ENCODE measurements around the gene RFPL3. TPM values are rescaled to one million over a fixed set of nuclear protein-coding genes. Genes with fewer than 3 reads are reported as not detected.

Gene RFPL3
- total and polyA plus RNA-seq, 2 donors (not counting 1 experiment from before 2014, with no cell fraction given) = not detected

- ATAC-seq (ENCODE audit: low read depth) (no peak), DNase-seq (no peak)
- Histone ChIP-seq H2AFZ (ENCODE audit: insufficient read depth, low read depth, low read length, poor library complexity, severe bottlenecking) (no peak overlapping the region), H4K20me1 (ENCODE audit: control insufficient read depth, insufficient read depth, low read length, poor library complexity, severe bottlenecking) (no peaks in the 10 kb centered on the region), H3K4me3 (ENCODE audit: control extremely low read depth in 1 of 5, extremely low read depth in 1 of 5, insufficient read depth in 1 of 5, low read depth in 2 of 5, low read length in 4 of 5) (no peak overlapping the region), H3K9ac (ENCODE audit: low read length) (no peak overlapping the region), H3K4me2 (replicated peaks; ENCODE audit: low read depth, low read length, poor library complexity, severe bottlenecking) (no peak overlapping the region), H3K4me1 (ENCODE audit: control insufficient read depth in 2 of 2, insufficient read depth in 2 of 2, low read length in 2 of 2) (no peaks in the 10 kb centered on the region), H3K27ac (ENCODE audit: low read length in 2 of 2) (no peak overlapping the region), H3K9me3 (ENCODE audit: control extremely low read depth in 1 of 3, control insufficient read depth in 2 of 3, insufficient read depth in 1 of 3, low read length in 2 of 3) (no peaks in the 10 kb centered on the region), H3K27me3 (replicated peaks in 1 of 4; ENCODE audit: control extremely low read depth in 1 of 4, control insufficient read depth in 3 of 4, insufficient read depth in 4 of 4, low read length in 3 of 4) (no peaks in the 10 kb centered on the region), H3K36me3 (replicated peaks in 1 of 2; ENCODE audit: control extremely low read depth in 1 of 2, control insufficient read depth in 1 of 2, extremely low read depth in 1 of 2, insufficient read depth in 2 of 2, low read length in 1 of 2) (no peaks in the 10 kb centered on the region), H3K79me2 (ENCODE audit: control insufficient read depth, insufficient read depth, low read length) (no peaks in the 10 kb centered on the region)
- intact Hi-C loops (cut with micrococcal nuclease) = no loop called here
- Mint-ChIP-seq H3K4me1 (no peaks in the 10 kb centered on the region), H3K9me3 (ENCODE audit: insufficient read depth) (no peaks in the 10 kb centered on the region), H3K4me3 (no peak overlapping the region), H3K27me3 (peaks cover 8% of the 10 kb centered on the region), H3K27ac (no peak overlapping the region)
- ChIA-PET CTCF (no interaction called here), POLR2A (no interaction called here)
- no peak for TF ChIP-seq EZH2 (IDR thresholded peaks at IDR 0.05; ENCODE audit: borderline replicate concordance, insufficient read depth, low read depth, low read length, poor library complexity, severe bottlenecking)
- TF ChIP-seq, protein P1, sequence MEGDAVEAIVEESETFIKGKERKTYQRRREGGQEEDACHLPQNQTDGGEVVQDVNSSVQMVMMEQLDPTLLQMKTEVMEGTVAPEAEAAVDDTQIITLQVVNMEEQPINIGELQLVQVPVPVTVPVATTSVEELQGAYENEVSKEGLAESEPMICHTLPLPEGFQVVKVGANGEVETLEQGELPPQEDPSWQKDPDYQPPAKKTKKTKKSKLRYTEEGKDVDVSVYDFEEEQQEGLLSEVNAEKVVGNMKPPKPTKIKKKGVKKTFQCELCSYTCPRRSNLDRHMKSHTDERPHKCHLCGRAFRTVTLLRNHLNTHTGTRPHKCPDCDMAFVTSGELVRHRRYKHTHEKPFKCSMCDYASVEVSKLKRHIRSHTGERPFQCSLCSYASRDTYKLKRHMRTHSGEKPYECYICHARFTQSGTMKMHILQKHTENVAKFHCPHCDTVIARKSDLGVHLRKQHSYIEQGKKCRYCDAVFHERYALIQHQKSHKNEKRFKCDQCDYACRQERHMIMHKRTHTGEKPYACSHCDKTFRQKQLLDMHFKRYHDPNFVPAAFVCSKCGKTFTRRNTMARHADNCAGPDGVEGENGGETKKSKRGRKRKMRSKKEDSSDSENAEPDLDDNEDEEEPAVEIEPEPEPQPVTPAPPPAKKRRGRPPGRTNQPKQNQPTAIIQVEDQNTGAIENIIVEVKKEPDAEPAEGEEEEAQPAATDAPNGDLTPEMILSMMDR (IDR thresholded peaks at IDR 0.05) = no peak
- WGBS (ENCODE audit: insufficient coverage) = no CpG with 5 or more reads among the region's 2 CpGs
Measured at GRCh38 chr22:32361257-32361656, 3.6 kb downstream of the RFPL3 start.

DNA sequence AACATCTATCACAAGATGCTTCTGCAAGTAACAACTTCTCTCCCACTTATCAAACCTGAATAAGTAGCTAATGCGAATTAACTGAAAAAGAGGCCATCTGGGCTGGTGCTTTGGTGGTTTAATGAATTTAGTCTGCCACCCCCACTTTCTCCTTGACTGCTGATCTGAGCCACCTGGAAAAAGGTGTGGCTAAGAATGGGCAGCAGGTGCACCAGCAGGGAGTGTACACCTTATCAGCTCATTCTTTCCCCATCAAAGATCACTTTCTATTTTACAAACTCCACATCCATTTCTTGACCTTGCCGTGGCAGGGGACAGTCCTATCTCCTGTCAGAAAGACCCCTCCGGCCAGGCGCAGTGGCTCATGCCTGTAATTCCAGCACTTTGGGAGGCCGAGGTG is 6.5 kb downstream of the RFPL3 start:
- Mint-ChIP-seq H3K9me3 (ENCODE audit: insufficient read depth) (no peaks in the 10 kb centered on the region), H3K4me3 (no peak overlapping the region), H3K4me1 (no peaks in the 10 kb centered on the region), H3K27me3 (peaks cover 7% of the 10 kb centered on the region), H3K27ac (no peak overlapping the region)
- Histone ChIP-seq H3K36me3 (replicated peaks in 1 of 2; ENCODE audit: control extremely low read depth in 1 of 2, control insufficient read depth in 1 of 2, extremely low read depth in 1 of 2, insufficient read depth in 2 of 2, low read length in 1 of 2) (no peaks in the 10 kb centered on the region), H3K4me1 (ENCODE audit: control insufficient read depth in 2 of 2, insufficient read depth in 2 of 2, low read length in 2 of 2) (no peaks in the 10 kb centered on the region), H4K20me1 (ENCODE audit: control insufficient read depth, insufficient read depth, low read length, poor library complexity, severe bottlenecking) (no peaks in the 10 kb centered on the region), H3K27me3 (replicated peaks in 1 of 4; ENCODE audit: control extremely low read depth in 1 of 4, control insufficient read depth in 3 of 4, insufficient read depth in 4 of 4, low read length in 3 of 4) (no peaks in the 10 kb centered on the region), H3K4me3 (ENCODE audit: control extremely low read depth in 1 of 5, extremely low read depth in 1 of 5, insufficient read depth in 1 of 5, low read depth in 2 of 5, low read length in 4 of 5) (no peak overlapping the region), H3K27ac (ENCODE audit: low read length in 2 of 2) (no peak overlapping the region), H3K9me3 (ENCODE audit: control extremely low read depth in 1 of 3, control insufficient read depth in 2 of 3, insufficient read depth in 1 of 3, low read length in 2 of 3) (no peaks in the 10 kb centered on the region), H3K79me2 (ENCODE audit: control insufficient read depth, insufficient read depth, low read length) (no peaks in the 10 kb centered on the region), H3K4me2 (replicated peaks; ENCODE audit: low read depth, low read length, poor library complexity, severe bottlenecking) (no peak overlapping the region), H2AFZ (ENCODE audit: insufficient read depth, low read depth, low read length, poor library complexity, severe bottlenecking) (no peak overlapping the region), H3K9ac (ENCODE audit: low read length) (no peak overlapping the region)
- 100% methylated on average over 4 of the region's 5 CpGs for WGBS (ENCODE audit: insufficient coverage)
- ATAC-seq (ENCODE audit: low read depth) (no peak), DNase-seq (no peak)
- CTCF ChIA-PET = no interaction called here
- intact Hi-C loops (cut with micrococcal nuclease) = no loop called here
- POLR2A ChIA-PET = no interaction called here
- TF ChIP-seq, protein P1 (IDR thresholded peaks at IDR 0.05) = no peak
- no peak for TF ChIP-seq EZH2 (IDR thresholded peaks at IDR 0.05; ENCODE audit: borderline replicate concordance, insufficient read depth, low read depth, low read length, poor library complexity, severe bottlenecking)
